ENCODE data around the gene CHID1. TPM values are rescaled to one million over a fixed set of nuclear protein-coding genes. Genes with fewer than 3 reads are reported as not detected.

CHID1 gene
- polyA plus RNA-seq, 2 donors, result 22.5 to 30.7 TPM

DNA sequence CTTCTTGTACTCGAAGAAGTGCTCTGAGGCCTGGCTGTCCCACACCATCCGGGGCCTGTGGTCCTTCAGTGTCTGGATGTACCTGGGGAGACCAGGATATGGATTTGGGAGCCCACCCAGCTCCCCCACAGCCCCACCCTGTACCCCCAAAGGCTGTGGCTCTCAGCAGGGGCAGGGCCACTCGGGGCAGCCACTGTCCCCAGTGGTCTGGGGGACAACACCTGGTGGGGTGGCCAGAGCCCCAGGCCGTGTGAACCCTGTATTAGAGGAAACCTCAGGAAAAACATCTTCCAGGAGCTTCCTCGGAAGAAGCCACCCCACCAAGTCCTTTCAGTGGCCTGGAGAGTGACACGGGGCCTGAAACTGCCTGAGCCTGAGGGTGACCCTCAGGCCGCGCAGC lies 40.2 kb downstream of the CHID1 start:
- peaks cover 0 to 2% of the 10 kb centered on the region in 2 donors for H3K4me1 ChIP-seq (ENCODE audit: control insufficient read depth in 2 of 2, insufficient read depth in 2 of 2, low read length in 1 of 2)
- H3K27ac ChIP-seq (ENCODE audit: low read depth in 2 of 2, low read length in 1 of 2), result no peak overlapping the region
- H3K27me3 ChIP-seq (ENCODE audit: control insufficient read depth in 1 of 2, insufficient read depth in 2 of 2, low read length in 2 of 2), result no peaks in the 10 kb centered on the region
- 88 to 89% methylated on average over 8 of the region's 8 CpGs for WGBS, 2 donors
- H3K36me3 ChIP-seq (ENCODE audit: control insufficient read depth in 2 of 2, insufficient read depth in 2 of 2, low read length in 1 of 2), result peaks cover 0 to 16% of the 10 kb centered on the region in 2 donors
- no peaks in the 10 kb centered on the region for H3K9me3 ChIP-seq (ENCODE audit: control insufficient read depth in 2 of 2, insufficient read depth in 1 of 2, low read depth in 1 of 2, low read length in 1 of 2)
- H3K4me3 ChIP-seq (ENCODE audit: low read depth in 1 of 2, low read length in 2 of 2), result no peak overlapping the region

DNA sequence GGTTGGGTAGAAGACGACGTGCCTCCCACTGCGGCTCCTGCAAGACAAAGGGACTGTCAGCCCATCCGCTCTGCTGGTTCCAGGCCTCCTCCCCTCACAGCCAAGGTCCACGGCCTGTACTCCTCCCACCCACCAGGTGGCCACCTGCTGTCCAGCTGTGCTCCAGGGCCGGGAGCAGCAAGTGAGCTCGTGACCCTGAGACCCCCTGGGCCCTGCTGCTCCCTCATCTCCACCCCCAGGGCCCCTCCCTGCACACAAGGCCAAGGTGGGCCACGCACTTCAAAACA lies 40.5 kb downstream of the CHID1 start:
- no peaks in the 10 kb centered on the region for H3K27me3 ChIP-seq (ENCODE audit: control insufficient read depth in 1 of 2, insufficient read depth in 2 of 2, low read length in 2 of 2)
- no peaks in the 10 kb centered on the region for H3K9me3 ChIP-seq (ENCODE audit: control insufficient read depth in 2 of 2, insufficient read depth in 1 of 2, low read depth in 1 of 2, low read length in 1 of 2)
- H3K36me3 ChIP-seq (ENCODE audit: control insufficient read depth in 2 of 2, insufficient read depth in 2 of 2, low read length in 1 of 2), result peaks cover 0 to 16% of the 10 kb centered on the region in 2 donors
- H3K4me1 ChIP-seq (ENCODE audit: control insufficient read depth in 2 of 2, insufficient read depth in 2 of 2, low read length in 1 of 2), result peaks cover 0 to 2% of the 10 kb centered on the region in 2 donors
- WGBS, 2 donors, result 69 to 74% methylated on average over 8 of the region's 8 CpGs
- no peak overlapping the region for H3K27ac ChIP-seq (ENCODE audit: low read depth in 2 of 2, low read length in 1 of 2)
- H3K4me3 ChIP-seq (ENCODE audit: low read depth in 1 of 2, low read length in 2 of 2), result no peak overlapping the region

DNA sequence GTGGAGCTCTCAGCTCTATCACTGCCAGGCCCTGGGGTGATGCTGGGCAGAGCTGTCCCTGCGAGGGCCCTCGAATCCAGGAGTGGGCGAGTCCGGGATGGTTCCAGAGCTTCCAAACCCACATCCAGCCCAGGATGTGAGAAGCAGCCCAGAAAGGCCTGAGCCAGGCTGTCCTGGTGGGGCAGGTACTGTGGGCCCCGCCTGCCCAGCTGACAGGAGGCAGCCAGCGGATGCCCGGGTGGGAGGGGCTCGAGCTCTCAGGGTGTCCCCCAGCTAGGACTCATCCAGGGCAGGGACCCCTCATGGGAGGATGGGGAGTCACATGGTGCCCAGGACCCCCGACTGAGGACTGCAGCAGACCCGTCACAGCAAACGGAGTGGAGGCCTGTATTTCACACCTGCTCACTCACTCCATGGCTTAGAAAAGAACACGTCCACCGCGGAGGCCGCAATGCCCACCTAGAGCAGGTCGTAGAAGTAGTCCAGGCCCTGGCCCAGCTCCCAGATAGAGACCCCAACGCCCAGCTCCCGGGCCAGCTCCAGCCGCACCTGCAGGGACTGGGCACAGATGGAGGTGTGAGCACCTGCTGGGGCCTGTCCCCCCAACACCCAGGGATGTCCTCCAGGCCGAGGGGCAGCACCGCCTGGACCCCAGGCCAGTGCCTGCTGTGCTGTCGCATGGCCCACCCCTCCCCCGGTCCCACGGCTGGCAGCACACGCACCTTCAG lies 41.0 kb downstream of the CHID1 start:
- Histone ChIP-seq H3K27ac (ENCODE audit: low read depth in 2 of 2, low read length in 1 of 2) (no peak overlapping the region), H3K36me3 (ENCODE audit: control insufficient read depth in 2 of 2, insufficient read depth in 2 of 2, low read length in 1 of 2) (peaks cover 0 to 16% of the 10 kb centered on the region in 2 donors), H3K4me1 (ENCODE audit: control insufficient read depth in 2 of 2, insufficient read depth in 2 of 2, low read length in 1 of 2) (peaks cover 0 to 2% of the 10 kb centered on the region in 2 donors), H3K9me3 (ENCODE audit: control insufficient read depth in 2 of 2, insufficient read depth in 1 of 2, low read depth in 1 of 2, low read length in 1 of 2) (no peaks in the 10 kb centered on the region), H3K27me3 (ENCODE audit: control insufficient read depth in 1 of 2, insufficient read depth in 2 of 2, low read length in 2 of 2) (no peaks in the 10 kb centered on the region), H3K4me3 (ENCODE audit: low read depth in 1 of 2, low read length in 2 of 2) (no peak overlapping the region)
- WGBS, 2 donors, result 83 to 84% methylated on average over 25 of the region's 25 CpGs

DNA sequence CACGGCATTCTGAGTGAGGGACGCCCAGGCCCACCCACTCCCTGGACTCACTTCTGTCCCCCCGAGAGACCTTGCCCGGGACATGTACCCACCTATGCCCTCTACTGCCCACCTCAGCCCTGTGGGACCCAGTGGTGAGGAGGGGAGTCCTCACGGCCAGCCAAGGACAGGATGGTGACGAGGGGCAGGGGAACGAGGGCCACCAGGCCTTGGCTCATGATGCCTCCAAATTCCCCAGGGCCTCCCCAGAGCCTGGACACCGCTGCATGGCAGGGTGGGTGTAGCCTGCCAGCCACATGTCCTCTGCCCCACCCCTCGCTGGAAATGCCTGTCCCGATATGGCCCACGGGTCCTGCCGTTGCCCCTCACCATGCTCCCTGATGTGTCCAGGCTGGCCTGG lies 41.8 kb downstream of the CHID1 start:
- no peaks in the 10 kb centered on the region for H3K9me3 ChIP-seq (ENCODE audit: control insufficient read depth in 2 of 2, insufficient read depth in 1 of 2, low read depth in 1 of 2, low read length in 1 of 2)
- peaks cover 0 to 16% of the 10 kb centered on the region in 2 donors for H3K36me3 ChIP-seq (ENCODE audit: control insufficient read depth in 2 of 2, insufficient read depth in 2 of 2, low read length in 1 of 2)
- peaks cover 0 to 2% of the 10 kb centered on the region in 2 donors for H3K4me1 ChIP-seq (ENCODE audit: control insufficient read depth in 2 of 2, insufficient read depth in 2 of 2, low read length in 1 of 2)
- no peak overlapping the region for H3K4me3 ChIP-seq (ENCODE audit: low read depth in 1 of 2, low read length in 2 of 2)
- no peak overlapping the region for H3K27ac ChIP-seq (ENCODE audit: low read depth in 2 of 2, low read length in 1 of 2)
- no peaks in the 10 kb centered on the region for H3K27me3 ChIP-seq (ENCODE audit: control insufficient read depth in 1 of 2, insufficient read depth in 2 of 2, low read length in 2 of 2)
- WGBS, 2 donors, result 88 to 94% methylated on average over 12 of the region's 12 CpGs

DNA sequence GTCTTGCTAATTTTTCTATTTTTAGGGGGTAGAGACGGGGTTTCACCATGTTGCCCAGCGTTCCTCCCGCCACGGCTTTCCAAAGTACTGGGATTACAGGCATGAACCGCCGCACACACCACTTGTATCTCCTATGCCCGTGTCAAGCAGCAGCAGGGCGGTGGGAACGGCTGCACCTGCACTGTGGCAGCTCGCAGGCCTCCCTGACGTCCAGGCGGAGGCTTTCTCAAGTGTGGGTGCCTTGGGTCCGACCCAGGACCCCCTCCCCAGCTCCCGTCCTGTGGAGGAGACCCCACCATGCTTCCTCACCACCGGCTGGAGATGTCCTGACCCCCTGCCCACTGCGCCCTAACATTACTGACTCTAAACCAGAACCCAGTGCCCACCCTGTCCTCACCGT lies 42.2 kb downstream of the CHID1 start:
- H3K27ac ChIP-seq (ENCODE audit: low read depth in 2 of 2, low read length in 1 of 2), result no peak overlapping the region
- H3K27me3 ChIP-seq (ENCODE audit: control insufficient read depth in 1 of 2, insufficient read depth in 2 of 2, low read length in 2 of 2), result no peaks in the 10 kb centered on the region
- peaks cover 0 to 2% of the 10 kb centered on the region in 2 donors for H3K4me1 ChIP-seq (ENCODE audit: control insufficient read depth in 2 of 2, insufficient read depth in 2 of 2, low read length in 1 of 2)
- H3K36me3 ChIP-seq (ENCODE audit: control insufficient read depth in 2 of 2, insufficient read depth in 2 of 2, low read length in 1 of 2), result peaks cover 0 to 16% of the 10 kb centered on the region in 2 donors
- H3K4me3 ChIP-seq (ENCODE audit: low read depth in 1 of 2, low read length in 2 of 2), result no peak overlapping the region
- WGBS, 2 donors, result 86 to 90% methylated on average over 17 of the region's 17 CpGs
- H3K9me3 ChIP-seq (ENCODE audit: control insufficient read depth in 2 of 2, insufficient read depth in 1 of 2, low read depth in 1 of 2, low read length in 1 of 2), result no peaks in the 10 kb centered on the region

DNA sequence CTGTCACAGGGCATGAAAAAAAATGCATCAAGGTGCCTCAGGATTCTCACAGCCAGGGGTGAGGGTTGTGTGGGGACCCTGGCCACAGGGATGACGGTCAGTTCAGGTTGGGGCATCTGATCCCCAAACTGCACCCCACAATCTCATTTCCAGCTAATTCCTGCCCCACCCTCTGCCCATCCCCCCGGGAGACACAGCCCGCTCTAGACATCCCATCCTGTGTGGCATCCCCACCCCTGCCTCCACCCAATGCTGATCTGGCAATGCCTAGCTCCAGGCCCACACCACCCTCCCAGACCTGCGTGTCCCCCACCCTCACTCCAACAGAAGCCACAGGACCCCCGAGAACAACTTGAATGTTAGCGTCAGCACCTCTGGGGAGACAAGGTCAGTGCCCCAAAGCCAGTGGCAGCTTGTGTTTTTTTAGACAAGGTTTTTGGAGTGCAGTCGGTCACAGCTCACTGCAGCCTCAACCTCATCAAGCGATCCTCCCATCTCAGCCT lies 42.7 kb downstream of the CHID1 start:
- Histone ChIP-seq H3K4me3 (ENCODE audit: low read depth in 1 of 2, low read length in 2 of 2) (no peak overlapping the region), H3K4me1 (ENCODE audit: control insufficient read depth in 2 of 2, insufficient read depth in 2 of 2, low read length in 1 of 2) (peaks cover 0 to 2% of the 10 kb centered on the region in 2 donors), H3K27ac (ENCODE audit: low read depth in 2 of 2, low read length in 1 of 2) (no peak overlapping the region), H3K36me3 (ENCODE audit: control insufficient read depth in 2 of 2, insufficient read depth in 2 of 2, low read length in 1 of 2) (peaks cover 0 to 16% of the 10 kb centered on the region in 2 donors), H3K27me3 (ENCODE audit: control insufficient read depth in 1 of 2, insufficient read depth in 2 of 2, low read length in 2 of 2) (no peaks in the 10 kb centered on the region), H3K9me3 (ENCODE audit: control insufficient read depth in 2 of 2, insufficient read depth in 1 of 2, low read depth in 1 of 2, low read length in 1 of 2) (no peaks in the 10 kb centered on the region)
- WGBS, 2 donors, result 80 to 85% methylated on average over 8 of the region's 8 CpGs

DNA sequence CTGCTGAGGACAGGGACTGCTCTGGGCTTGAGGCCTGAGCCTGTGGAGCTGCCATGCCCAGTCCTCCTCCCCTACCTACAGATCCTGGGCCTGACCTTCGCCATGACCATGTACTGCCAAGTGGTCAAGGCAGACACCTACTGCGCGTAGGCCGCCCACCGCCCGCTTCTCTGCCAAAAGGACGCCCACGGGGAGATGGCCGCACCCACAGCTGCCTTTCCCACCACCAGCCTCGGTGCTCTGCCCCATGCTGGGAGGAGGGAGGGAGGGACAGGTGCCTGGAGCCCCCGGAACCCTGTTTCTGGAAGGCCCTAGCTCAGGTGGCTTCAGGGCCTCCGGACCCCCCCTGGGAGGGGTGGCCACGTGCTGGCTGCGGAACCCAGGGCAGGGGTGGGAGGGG lies 44.1 kb downstream of the CHID1 start:
- H3K9me3 ChIP-seq (ENCODE audit: control insufficient read depth in 2 of 2, insufficient read depth in 1 of 2, low read depth in 1 of 2, low read length in 1 of 2), result no peaks in the 10 kb centered on the region
- peaks cover 0 to 3% of the 10 kb centered on the region in 2 donors for H3K4me1 ChIP-seq (ENCODE audit: control insufficient read depth in 2 of 2, insufficient read depth in 2 of 2, low read length in 1 of 2)
- H3K27ac ChIP-seq (ENCODE audit: low read depth in 2 of 2, low read length in 1 of 2), result no peak overlapping the region
- H3K4me3 ChIP-seq (ENCODE audit: low read depth in 1 of 2, low read length in 2 of 2), result no peak overlapping the region
- H3K27me3 ChIP-seq (ENCODE audit: control insufficient read depth in 1 of 2, insufficient read depth in 2 of 2, low read length in 2 of 2), result no peaks in the 10 kb centered on the region
- 78 to 85% methylated on average over 14 of the region's 14 CpGs for WGBS, 2 donors
- H3K36me3 ChIP-seq (ENCODE audit: control insufficient read depth in 2 of 2, insufficient read depth in 2 of 2, low read length in 1 of 2), result peaks cover 0 to 16% of the 10 kb centered on the region in 2 donors

DNA sequence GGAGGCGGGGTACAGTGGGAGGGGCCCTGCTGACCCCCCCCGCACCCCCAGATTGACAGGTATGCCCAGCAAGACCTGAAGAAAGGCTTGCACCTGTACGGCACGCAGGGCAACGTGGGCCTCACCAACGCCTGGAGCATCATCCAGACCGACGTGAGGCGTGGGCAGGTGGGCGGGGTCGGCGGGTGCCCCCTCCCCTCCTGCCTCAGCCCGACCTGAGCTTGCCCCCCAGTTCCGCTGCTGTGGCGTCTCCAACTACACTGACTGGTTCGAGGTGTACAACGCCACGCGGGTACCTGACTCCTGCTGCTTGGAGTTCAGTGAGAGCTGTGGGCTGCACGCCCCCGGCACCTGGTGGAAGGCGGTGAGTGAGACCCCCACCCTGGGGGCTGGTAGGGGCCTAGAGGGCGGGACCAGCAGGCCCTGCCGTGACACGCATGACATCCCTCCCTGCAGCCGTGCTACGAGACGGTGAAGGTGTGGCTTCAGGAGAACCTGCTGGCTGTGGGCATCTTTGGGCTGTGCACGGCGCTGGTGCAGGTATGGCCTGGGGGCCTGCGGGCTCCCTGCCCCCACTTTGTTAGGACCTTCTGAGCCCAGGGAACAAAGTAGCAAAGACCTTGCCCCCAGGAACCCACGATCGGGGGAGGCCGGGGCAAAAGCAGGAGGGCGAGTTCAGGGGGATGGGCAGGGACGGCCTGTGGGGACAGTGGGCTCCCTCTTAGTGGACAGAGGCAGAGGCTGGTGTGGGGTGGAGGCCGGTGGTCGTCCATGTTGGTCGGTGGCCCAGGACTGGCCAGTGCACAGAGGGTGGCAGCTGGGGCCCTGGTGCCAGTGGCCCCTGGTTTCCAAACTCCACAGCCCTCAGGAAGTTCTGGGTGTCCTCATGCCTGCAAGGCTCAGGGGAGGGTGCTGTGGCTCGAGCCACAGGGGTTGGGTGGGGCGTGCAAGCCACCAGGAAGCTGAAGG lies 44.9 kb downstream of the CHID1 start:
- H3K4me3 ChIP-seq (ENCODE audit: low read depth in 1 of 2, low read length in 2 of 2), result no peak overlapping the region
- H3K4me1 ChIP-seq (ENCODE audit: control insufficient read depth in 2 of 2, insufficient read depth in 2 of 2, low read length in 1 of 2), result peaks cover 0 to 3% of the 10 kb centered on the region in 2 donors
- H3K36me3 ChIP-seq (ENCODE audit: control insufficient read depth in 2 of 2, insufficient read depth in 2 of 2, low read length in 1 of 2), result peaks cover 0 to 16% of the 10 kb centered on the region in 2 donors
- no peaks in the 10 kb centered on the region for H3K27me3 ChIP-seq (ENCODE audit: control insufficient read depth in 1 of 2, insufficient read depth in 2 of 2, low read length in 2 of 2)
- 67 to 70% methylated on average over 41 of the region's 41 CpGs for WGBS, 2 donors
- no peaks in the 10 kb centered on the region for H3K9me3 ChIP-seq (ENCODE audit: control insufficient read depth in 2 of 2, insufficient read depth in 1 of 2, low read depth in 1 of 2, low read length in 1 of 2)
- no peak overlapping the region for H3K27ac ChIP-seq (ENCODE audit: low read depth in 2 of 2, low read length in 1 of 2)

DNA sequence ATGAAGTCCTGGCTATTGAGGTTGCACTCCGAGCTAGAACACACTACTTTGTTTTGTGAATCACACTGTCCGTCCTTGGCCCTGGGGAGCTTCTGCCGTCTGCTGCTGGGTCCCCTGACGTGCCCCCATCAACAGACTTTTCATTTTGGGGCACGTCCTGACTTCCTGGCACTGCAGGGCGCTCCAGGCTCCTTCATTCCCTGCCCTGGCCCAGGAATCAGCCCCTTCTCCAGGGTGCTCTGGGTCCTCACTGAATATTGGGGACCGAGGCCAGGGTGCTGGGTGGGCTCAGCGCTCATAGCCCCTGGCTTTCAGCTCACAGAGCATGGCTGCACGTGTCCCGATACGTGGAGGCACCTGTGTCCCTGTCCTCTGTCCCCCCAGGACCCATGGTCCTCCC lies 45.7 kb downstream of the CHID1 start:
- H3K4me1 ChIP-seq (ENCODE audit: control insufficient read depth in 2 of 2, insufficient read depth in 2 of 2, low read length in 1 of 2), result peaks cover 3 to 8% of the 10 kb centered on the region in 2 donors
- H3K27ac ChIP-seq (ENCODE audit: low read depth in 2 of 2, low read length in 1 of 2), result no peak overlapping the region
- H3K36me3 ChIP-seq (ENCODE audit: control insufficient read depth in 2 of 2, insufficient read depth in 2 of 2, low read length in 1 of 2), result peaks cover 0 to 12% of the 10 kb centered on the region in 2 donors
- 83 to 86% methylated on average over 10 of the region's 11 CpGs for WGBS, 2 donors
- H3K9me3 ChIP-seq (ENCODE audit: control insufficient read depth in 2 of 2, insufficient read depth in 1 of 2, low read depth in 1 of 2, low read length in 1 of 2), result no peaks in the 10 kb centered on the region
- H3K4me3 ChIP-seq (ENCODE audit: low read depth in 1 of 2, low read length in 2 of 2), result no peak overlapping the region
- H3K27me3 ChIP-seq (ENCODE audit: control insufficient read depth in 1 of 2, insufficient read depth in 2 of 2, low read length in 2 of 2), result no peaks in the 10 kb centered on the region

All from esophagus (tissue), 2 donors.